ENCODE results near the gene ATP10B.

ATP10B gene

DNA sequence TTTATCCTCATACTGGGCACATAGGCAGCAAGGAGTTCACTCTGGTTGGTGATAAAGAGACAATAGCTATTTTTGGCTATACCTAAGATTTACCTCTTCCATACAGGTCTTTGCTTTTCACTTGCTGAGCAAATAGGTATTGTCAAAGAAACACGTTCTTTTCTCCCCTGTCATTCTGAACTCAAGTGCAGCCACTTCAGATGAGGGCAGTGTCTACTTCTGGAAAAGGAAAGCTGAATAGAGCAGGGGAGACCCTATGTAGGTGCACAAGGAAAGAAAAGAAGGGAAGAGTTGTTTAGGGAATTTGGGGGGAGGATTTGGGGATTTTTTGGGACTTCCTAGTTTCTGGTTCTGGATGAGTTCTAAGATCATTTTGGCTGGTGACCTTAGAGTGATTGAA lies 109.6 kb downstream of the ATP10B start:
- Histone ChIP-seq H2AK5ac (ENCODE audit: low read length, severe bottlenecking) (no peak overlapping the region), H3K18ac (ENCODE audit: low read depth in 1 of 2, low read length in 2 of 2) (no peak overlapping the region), H2BK15ac (ENCODE audit: low read depth, poor library complexity, severe bottlenecking) (no peak overlapping the region), H3K23ac (ENCODE audit: low read length in 2 of 2) (no peak overlapping the region), H3K27ac (ENCODE audit: low read length, poor library complexity, severe bottlenecking) (no peak overlapping the region), H3K4ac (ENCODE audit: low read depth in 1 of 2, low read length in 2 of 2) (no peak overlapping the region), H3K4me2 (ENCODE audit: low read length, poor library complexity, severe bottlenecking) (no peak overlapping the region), H2AFZ (ENCODE audit: low read depth, low read length) (no peak overlapping the region), H2BK12ac (ENCODE audit: low read length in 2 of 2) (no peak overlapping the region), H3K36me3 (ENCODE audit: control insufficient read depth in 1 of 2, insufficient read depth in 2 of 2, low read depth in 1 of 2, low read length in 2 of 2) (no peaks in the 10 kb centered on the region), H3K27me3 (ENCODE audit: control insufficient read depth in 1 of 2, insufficient read depth in 1 of 2, low read length in 2 of 2) (no peaks in the 10 kb centered on the region), H2BK120ac (ENCODE audit: low read depth, low read length) (no peak overlapping the region), H3K9ac (ENCODE audit: low read length) (no peak overlapping the region), H3K9me3 (ENCODE audit: control insufficient read depth, low read length) (no peaks in the 10 kb centered on the region), H3K4me3 (ENCODE audit: insufficient read depth in 1 of 2, low read depth in 1 of 2, low read length in 2 of 2) (no peak overlapping the region), H3K4me1 (ENCODE audit: control insufficient read depth, insufficient read depth, low read depth, low read length) (no peaks in the 10 kb centered on the region), H3K79me1 (replicated peaks; ENCODE audit: low read length, poor library complexity, severe bottlenecking) (no peaks in the 10 kb centered on the region), H4K8ac (ENCODE audit: low read length) (no peak overlapping the region), H4K91ac (ENCODE audit: low read length) (no peak overlapping the region), H3K14ac (ENCODE audit: low read length in 2 of 2) (no peak overlapping the region), H2BK5ac (ENCODE audit: low read depth, low read length, poor library complexity, severe bottlenecking) (no peak overlapping the region)
- no peak for DNase-seq
- 40% methylated on average over 1 of the region's 1 CpG for WGBS

GRCh38 chr5:160727296-160727997 lies 124.6 kb downstream of the ATP10B start:
- Histone ChIP-seq H4K8ac (ENCODE audit: low read length) (no peak overlapping the region), H3K4me1 (ENCODE audit: control insufficient read depth, insufficient read depth, low read depth, low read length) (no peaks in the 10 kb centered on the region), H3K27me3 (ENCODE audit: control insufficient read depth in 1 of 2, insufficient read depth in 1 of 2, low read length in 2 of 2) (no peaks in the 10 kb centered on the region), H3K18ac (ENCODE audit: low read depth in 1 of 2, low read length in 2 of 2) (no peak overlapping the region), H3K14ac (ENCODE audit: low read length in 2 of 2) (no peak overlapping the region), H3K36me3 (ENCODE audit: control insufficient read depth in 1 of 2, insufficient read depth in 2 of 2, low read depth in 1 of 2, low read length in 2 of 2) (no peaks in the 10 kb centered on the region), H2AFZ (ENCODE audit: low read depth, low read length) (no peak overlapping the region), H2BK12ac (ENCODE audit: low read length in 2 of 2) (no peak overlapping the region), H2BK15ac (ENCODE audit: low read depth, poor library complexity, severe bottlenecking) (no peak overlapping the region), H2AK5ac (ENCODE audit: low read length, severe bottlenecking) (no peak overlapping the region), H4K91ac (ENCODE audit: low read length) (no peak overlapping the region), H2BK5ac (ENCODE audit: low read depth, low read length, poor library complexity, severe bottlenecking) (no peak overlapping the region), H3K9ac (ENCODE audit: low read length) (no peak overlapping the region), H2BK120ac (ENCODE audit: low read depth, low read length) (no peak overlapping the region), H3K4me3 (ENCODE audit: insufficient read depth in 1 of 2, low read depth in 1 of 2, low read length in 2 of 2) (no peak overlapping the region), H3K4me2 (ENCODE audit: low read length, poor library complexity, severe bottlenecking) (no peak overlapping the region), H3K27ac (ENCODE audit: low read length, poor library complexity, severe bottlenecking) (no peak overlapping the region), H3K79me1 (replicated peaks; ENCODE audit: low read length, poor library complexity, severe bottlenecking) (no peaks in the 10 kb centered on the region), H3K4ac (ENCODE audit: low read depth in 1 of 2, low read length in 2 of 2) (no peak overlapping the region), H3K9me3 (ENCODE audit: control insufficient read depth, low read length) (no peaks in the 10 kb centered on the region), H3K23ac (ENCODE audit: low read length in 2 of 2) (no peak overlapping the region)
- 81% methylated on average over 4 of the region's 4 CpGs for WGBS
- no peak for DNase-seq

DNA sequence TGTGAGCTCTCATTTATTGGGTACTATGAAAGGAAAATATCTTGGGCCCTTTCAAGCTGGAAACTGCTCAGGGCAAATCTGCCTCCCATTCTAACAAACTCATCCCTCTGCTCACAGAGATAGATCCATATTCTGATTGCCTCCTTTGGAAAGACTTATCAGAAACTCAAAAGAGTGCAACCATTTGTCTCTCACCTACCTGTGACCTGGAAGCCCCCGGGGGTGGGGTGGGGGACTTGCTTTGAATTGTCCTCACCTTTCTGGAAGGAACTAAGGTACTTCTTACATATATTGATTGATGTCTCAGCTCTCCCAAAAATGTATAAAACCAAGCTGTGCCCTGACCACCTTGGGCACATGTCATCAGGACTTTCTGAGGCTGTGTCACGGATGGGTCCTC lies 125.3 kb downstream of the ATP10B start:
- no peak overlapping the region for H3K14ac ChIP-seq (ENCODE audit: low read length in 2 of 2)
- H3K18ac ChIP-seq (ENCODE audit: low read depth in 1 of 2, low read length in 2 of 2), result no peak overlapping the region
- WGBS, result 31% methylated on average over 2 of the region's 2 CpGs
- no peaks in the 10 kb centered on the region for H3K9me3 ChIP-seq (ENCODE audit: control insufficient read depth, low read length)
- no peak overlapping the region for H3K4ac ChIP-seq (ENCODE audit: low read depth in 1 of 2, low read length in 2 of 2)
- no peak for DNase-seq
- no peaks in the 10 kb centered on the region for H3K27me3 ChIP-seq (ENCODE audit: control insufficient read depth in 1 of 2, insufficient read depth in 1 of 2, low read length in 2 of 2)
- H3K23ac ChIP-seq (ENCODE audit: low read length in 2 of 2), result no peak overlapping the region
- H3K79me1 ChIP-seq (replicated peaks; ENCODE audit: low read length, poor library complexity, severe bottlenecking), result no peaks in the 10 kb centered on the region
- no peak overlapping the region for H3K4me2 ChIP-seq (ENCODE audit: low read length, poor library complexity, severe bottlenecking)
- no peak overlapping the region for H3K9ac ChIP-seq (ENCODE audit: low read length)
- no peak overlapping the region for H4K8ac ChIP-seq (ENCODE audit: low read length)
- no peak overlapping the region for H2BK12ac ChIP-seq (ENCODE audit: low read length in 2 of 2)
- H2AK5ac ChIP-seq (ENCODE audit: low read length, severe bottlenecking), result no peak overlapping the region
- no peaks in the 10 kb centered on the region for H3K4me1 ChIP-seq (ENCODE audit: control insufficient read depth, insufficient read depth, low read depth, low read length)
- H2BK120ac ChIP-seq (ENCODE audit: low read depth, low read length), result no peak overlapping the region
- no peak overlapping the region for H2AFZ ChIP-seq (ENCODE audit: low read depth, low read length)
- no peaks in the 10 kb centered on the region for H3K36me3 ChIP-seq (ENCODE audit: control insufficient read depth in 1 of 2, insufficient read depth in 2 of 2, low read depth in 1 of 2, low read length in 2 of 2)
- H2BK15ac ChIP-seq (ENCODE audit: low read depth, poor library complexity, severe bottlenecking), result no peak overlapping the region
- H3K27ac ChIP-seq (ENCODE audit: low read length, poor library complexity, severe bottlenecking), result no peak overlapping the region
- H3K4me3 ChIP-seq (ENCODE audit: insufficient read depth in 1 of 2, low read depth in 1 of 2, low read length in 2 of 2), result no peak overlapping the region
- no peak overlapping the region for H4K91ac ChIP-seq (ENCODE audit: low read length)
- H2BK5ac ChIP-seq (ENCODE audit: low read depth, low read length, poor library complexity, severe bottlenecking), result no peak overlapping the region

DNA sequence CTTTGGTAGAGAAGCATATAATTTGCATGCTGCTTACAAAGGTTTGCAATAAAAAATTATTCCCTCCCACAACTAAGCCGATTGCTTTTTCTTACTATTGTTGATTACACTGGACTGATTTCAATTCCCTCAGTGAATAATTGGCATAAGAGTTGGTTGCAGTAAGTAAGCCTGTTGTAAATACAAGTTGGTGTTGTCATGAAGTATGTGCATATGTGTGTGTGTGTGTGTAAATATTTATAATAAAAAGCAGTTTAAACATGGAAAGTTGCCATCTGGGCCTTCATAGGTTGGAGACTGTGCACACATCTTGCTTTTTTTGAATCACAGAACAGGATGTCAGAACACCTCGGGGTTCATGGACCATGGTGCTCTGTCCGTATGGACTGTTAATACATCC lies 131.2 kb downstream of the ATP10B start:
- Histone ChIP-seq H4K8ac (ENCODE audit: low read length) (no peak overlapping the region), H4K91ac (ENCODE audit: low read length) (no peak overlapping the region), H3K4me3 (ENCODE audit: insufficient read depth in 1 of 2, low read depth in 1 of 2, low read length in 2 of 2) (no peak overlapping the region), H2BK5ac (ENCODE audit: low read depth, low read length, poor library complexity, severe bottlenecking) (no peak overlapping the region), H3K4me2 (ENCODE audit: low read length, poor library complexity, severe bottlenecking) (no peak overlapping the region), H3K36me3 (ENCODE audit: control insufficient read depth in 1 of 2, insufficient read depth in 2 of 2, low read depth in 1 of 2, low read length in 2 of 2) (no peaks in the 10 kb centered on the region), H3K27ac (ENCODE audit: low read length, poor library complexity, severe bottlenecking) (no peak overlapping the region), H2AK5ac (ENCODE audit: low read length, severe bottlenecking) (no peak overlapping the region), H3K9ac (ENCODE audit: low read length) (no peak overlapping the region), H3K23ac (ENCODE audit: low read length in 2 of 2) (no peak overlapping the region), H2BK15ac (ENCODE audit: low read depth, poor library complexity, severe bottlenecking) (no peak overlapping the region), H3K14ac (ENCODE audit: low read length in 2 of 2) (no peak overlapping the region), H3K79me1 (replicated peaks; ENCODE audit: low read length, poor library complexity, severe bottlenecking) (no peaks in the 10 kb centered on the region), H2BK120ac (ENCODE audit: low read depth, low read length) (no peak overlapping the region), H3K4ac (ENCODE audit: low read depth in 1 of 2, low read length in 2 of 2) (no peak overlapping the region), H2BK12ac (ENCODE audit: low read length in 2 of 2) (no peak overlapping the region), H3K27me3 (ENCODE audit: control insufficient read depth in 1 of 2, insufficient read depth in 1 of 2, low read length in 2 of 2) (no peaks in the 10 kb centered on the region), H3K4me1 (ENCODE audit: control insufficient read depth, insufficient read depth, low read depth, low read length) (no peaks in the 10 kb centered on the region), H3K9me3 (ENCODE audit: control insufficient read depth, low read length) (no peaks in the 10 kb centered on the region), H2AFZ (ENCODE audit: low read depth, low read length) (no peak overlapping the region), H3K18ac (ENCODE audit: low read depth in 1 of 2, low read length in 2 of 2) (no peak overlapping the region)
- DNase-seq, result no peak
- 54% methylated on average over 2 of the region's 3 CpGs for WGBS

Measured in mesenchymal stem cell (in vitro differentiated cells and primary cell).